Progenitor cell of endocrine pancreas (in vitro differentiated cells): ENCODE measurements around the gene DYSF. TPM values are rescaled to one million over a fixed set of nuclear protein-coding genes. Genes with fewer than 3 reads are reported as not detected.

Experiments
- DNase-seq: peaks from one replicate; pipeline ENCODE4 v3.0.0; 2021; ENCODE audit warnings: low spot score; ENCODE audit not compliant: unreplicated experiment
- H3K27ac Mint-ChIP-seq: 2 replicates; pipeline ENCODE4 v1.8.0; 2021; ENCODE audit warnings: mild to moderate bottlenecking, moderate library complexity, mixed read lengths
- H3K27me3 Mint-ChIP-seq: 2 replicates; pipeline ENCODE4 v1.8.0; 2021; ENCODE audit warnings: mixed read lengths
- H3K36me3 Mint-ChIP-seq: 2 replicates; pipeline ENCODE4 v1.8.0; 2022; ENCODE audit warnings: mixed read lengths; ENCODE audit not compliant: insufficient read depth
- H3K4me1 Mint-ChIP-seq: 2 replicates; pipeline ENCODE4 v1.8.0; 2021; ENCODE audit warnings: low read depth, mixed read lengths
- H3K4me3 Mint-ChIP-seq: 2 replicates; pipeline ENCODE4 v1.8.0; 2021; ENCODE audit warnings: low read depth, mild to moderate bottlenecking, moderate library complexity, mixed read lengths
- H3K9me3 Mint-ChIP-seq: 2 replicates; pipeline ENCODE4 v1.8.0; 2021; ENCODE audit warnings: low read depth, mixed read lengths
- total RNA-seq: library from RNA; stranded (reverse); gene quantifications from 2 replicates; pipeline ENCODE4 v1.2.1, GENCODE V29; 2021
- TF ChIP-seq, protein P1 (sequence below): fragments of 200-600 bp; sonication (generic); IDR thresholded peaks from one replicate; pipeline ENCODE4 v1.5.0; 2021; ENCODE audit warnings: antibody characterized with exemption, mild to moderate bottlenecking; ENCODE audit not compliant: unreplicated experiment

The DYSF gene
- total RNA-seq, 1 donor from 2014 or later: 1.4 TPM

DNA sequence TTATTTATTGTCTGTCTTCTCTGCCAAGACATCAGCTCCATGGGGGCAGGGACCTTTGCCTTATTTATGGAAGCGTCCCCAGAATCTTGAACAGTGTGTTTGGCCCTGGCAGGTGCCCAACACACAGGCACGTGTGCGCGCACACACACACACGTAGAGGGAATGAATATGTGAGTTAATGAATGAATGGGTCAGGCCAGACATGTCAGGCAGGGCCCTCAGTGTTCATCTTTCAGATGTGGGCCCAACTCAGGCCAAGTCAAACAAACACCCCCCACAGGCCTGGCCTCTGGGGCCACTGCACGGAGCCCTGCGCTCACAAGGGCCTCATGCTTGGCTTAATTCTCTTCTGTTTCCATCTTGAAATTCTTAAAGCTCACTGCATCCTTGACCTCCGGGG is 54.1 kb downstream of the DYSF start:
- Mint-ChIP-seq H3K4me1 (no peaks in the 10 kb centered on the region), H3K36me3 (no peaks in the 10 kb centered on the region), H3K9me3 (no peaks in the 10 kb centered on the region), H3K27me3 (no peaks in the 10 kb centered on the region), H3K27ac (no peak overlapping the region), H3K4me3 (no peak overlapping the region)
- no peak for DNase-seq
- TF ChIP-seq, protein P1, sequence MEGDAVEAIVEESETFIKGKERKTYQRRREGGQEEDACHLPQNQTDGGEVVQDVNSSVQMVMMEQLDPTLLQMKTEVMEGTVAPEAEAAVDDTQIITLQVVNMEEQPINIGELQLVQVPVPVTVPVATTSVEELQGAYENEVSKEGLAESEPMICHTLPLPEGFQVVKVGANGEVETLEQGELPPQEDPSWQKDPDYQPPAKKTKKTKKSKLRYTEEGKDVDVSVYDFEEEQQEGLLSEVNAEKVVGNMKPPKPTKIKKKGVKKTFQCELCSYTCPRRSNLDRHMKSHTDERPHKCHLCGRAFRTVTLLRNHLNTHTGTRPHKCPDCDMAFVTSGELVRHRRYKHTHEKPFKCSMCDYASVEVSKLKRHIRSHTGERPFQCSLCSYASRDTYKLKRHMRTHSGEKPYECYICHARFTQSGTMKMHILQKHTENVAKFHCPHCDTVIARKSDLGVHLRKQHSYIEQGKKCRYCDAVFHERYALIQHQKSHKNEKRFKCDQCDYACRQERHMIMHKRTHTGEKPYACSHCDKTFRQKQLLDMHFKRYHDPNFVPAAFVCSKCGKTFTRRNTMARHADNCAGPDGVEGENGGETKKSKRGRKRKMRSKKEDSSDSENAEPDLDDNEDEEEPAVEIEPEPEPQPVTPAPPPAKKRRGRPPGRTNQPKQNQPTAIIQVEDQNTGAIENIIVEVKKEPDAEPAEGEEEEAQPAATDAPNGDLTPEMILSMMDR: no peak

DNA sequence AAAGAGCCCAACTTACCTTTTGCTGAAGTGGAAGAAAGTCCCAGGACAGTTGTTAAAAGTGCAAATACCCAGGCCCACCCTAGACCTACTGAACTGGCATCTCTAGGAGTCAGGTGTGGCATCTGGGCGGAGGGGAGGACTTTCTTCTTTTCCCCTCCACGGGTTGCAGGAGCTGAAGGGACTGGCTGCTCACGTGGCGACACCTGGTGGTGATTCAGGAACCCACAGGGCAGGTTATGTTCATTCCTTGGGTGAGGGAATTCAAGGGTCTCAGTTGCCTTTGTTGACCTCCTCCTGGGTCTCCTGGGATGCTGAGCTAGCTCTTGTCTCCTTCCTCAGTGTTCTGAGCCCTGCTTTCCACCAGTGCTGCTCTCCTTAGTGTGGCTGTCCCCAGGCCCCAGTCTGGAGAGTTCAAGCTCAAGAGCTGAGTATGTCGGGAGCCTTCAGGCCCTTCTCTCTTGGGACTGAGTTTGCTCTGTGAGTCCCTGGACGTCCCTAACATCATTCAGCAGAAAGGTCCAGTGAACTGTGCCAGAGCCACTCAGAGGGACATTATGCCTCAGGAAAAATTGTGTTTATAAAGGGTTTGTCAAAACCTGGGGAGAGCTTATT is 56.9 kb downstream of the DYSF start:
- Mint-ChIP-seq H3K4me1 (no peaks in the 10 kb centered on the region), H3K36me3 (no peaks in the 10 kb centered on the region), H3K4me3 (no peak overlapping the region), H3K27ac (no peak overlapping the region), H3K9me3 (no peaks in the 10 kb centered on the region), H3K27me3 (no peaks in the 10 kb centered on the region)
- DNase-seq: peak; percentile 67
- TF ChIP-seq, protein P1: peak; percentile 93

DNA sequence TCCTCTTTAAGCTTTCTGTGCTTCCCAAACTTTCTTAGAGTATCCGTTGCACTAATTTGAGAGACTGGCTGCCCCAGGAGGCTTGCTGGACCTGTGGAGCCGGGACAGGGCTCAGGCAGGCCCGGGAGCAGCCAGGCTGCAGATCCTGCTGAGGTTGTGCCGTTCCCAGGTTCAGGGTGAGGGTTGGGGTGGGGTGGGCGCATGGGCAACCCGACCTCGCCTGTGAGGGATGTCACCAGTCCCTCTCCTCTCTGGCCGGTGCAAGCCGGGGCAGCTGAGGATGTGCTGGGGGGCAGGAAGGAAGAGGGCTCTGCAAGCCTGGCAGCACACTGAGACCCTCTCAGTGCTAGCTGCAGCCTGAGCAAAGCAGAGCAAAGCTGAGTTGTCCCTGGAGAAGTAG is 57.6 kb downstream of the DYSF start:
- no peaks in the 10 kb centered on the region for H3K27me3 Mint-ChIP-seq
- DNase-seq: no peak
- no peaks in the 10 kb centered on the region for H3K36me3 Mint-ChIP-seq
- H3K4me1 Mint-ChIP-seq: no peaks in the 10 kb centered on the region
- TF ChIP-seq, protein P1: no peak
- H3K27ac Mint-ChIP-seq: no peak overlapping the region
- no peak overlapping the region for H3K4me3 Mint-ChIP-seq
- H3K9me3 Mint-ChIP-seq: no peaks in the 10 kb centered on the region

DNA sequence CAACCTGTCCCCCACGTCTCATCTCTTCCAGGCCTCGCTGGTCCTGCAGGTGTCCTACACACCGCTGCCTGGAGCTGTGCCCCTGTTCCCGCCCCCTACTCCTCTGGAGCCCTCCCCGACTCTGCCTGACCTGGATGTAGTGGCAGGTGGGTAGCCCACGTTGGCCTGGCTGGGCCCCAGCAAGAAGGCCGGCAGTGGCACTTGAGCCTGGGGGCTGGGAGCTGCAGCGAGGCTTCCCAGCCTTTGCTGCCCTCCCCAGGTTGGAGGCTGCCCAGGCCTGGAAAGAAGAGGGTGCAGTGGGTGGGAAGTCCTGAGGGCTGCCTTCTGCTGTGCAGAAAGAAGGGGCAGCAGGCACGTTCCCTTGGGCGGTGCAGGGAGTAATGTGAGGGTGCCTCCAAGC is 58.4 kb downstream of the DYSF start:
- Mint-ChIP-seq H3K36me3 (no peaks in the 10 kb centered on the region), H3K27me3 (no peaks in the 10 kb centered on the region), H3K4me3 (no peak overlapping the region), H3K27ac (no peak overlapping the region), H3K9me3 (no peaks in the 10 kb centered on the region), H3K4me1 (no peaks in the 10 kb centered on the region)
- no peak for DNase-seq
- TF ChIP-seq, protein P1: no peak

DNA sequence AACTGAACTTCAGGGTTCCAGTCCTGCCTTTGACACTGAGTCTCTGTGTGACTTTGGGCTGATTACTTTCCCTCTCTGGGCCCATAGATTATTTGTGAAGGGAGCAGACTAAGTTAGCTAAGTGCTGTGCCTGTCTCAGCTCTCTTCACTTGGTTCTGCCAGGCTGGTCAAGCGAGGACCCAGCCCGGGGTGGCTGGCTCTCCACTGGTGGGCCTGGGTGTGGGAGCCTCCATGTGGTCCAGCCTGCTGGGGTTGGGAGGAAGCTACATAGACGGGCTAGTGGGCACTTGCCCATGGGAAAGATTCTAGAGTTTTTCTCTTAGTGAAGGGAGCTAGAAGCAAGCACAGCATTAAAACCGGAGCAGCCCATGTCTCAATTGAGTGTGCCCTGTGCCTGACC is 59.0 kb downstream of the DYSF start:
- Mint-ChIP-seq H3K36me3 (no peaks in the 10 kb centered on the region), H3K27ac (no peak overlapping the region), H3K9me3 (no peaks in the 10 kb centered on the region), H3K4me3 (no peak overlapping the region), H3K27me3 (no peaks in the 10 kb centered on the region), H3K4me1 (no peaks in the 10 kb centered on the region)
- TF ChIP-seq, protein P1: no peak
- DNase-seq: no peak
